AG04449 (cell line): ENCODE results near the gene EPB41L4B.
"Not testable (repeated sequence)": the region's sequence is repeated elsewhere in the genome, so short reads cannot be mapped to it uniquely, and the experiment has no call there.

Source experiments
- CTCF ChIA-PET: fragments of 350-600 bp; formaldehyde crosslinking; extraction: SDS; loops from one replicate; lab custom pipeline; 2021; ENCODE audit warnings: antibody characterized with exemption; lab: Yijun Ruan, JAX
- POLR2A ChIA-PET: fragments of 400-600, 350-600 bp; formaldehyde crosslinking; extraction: SDS; loops from one replicate; lab custom pipeline; 2020; ENCODE audit warnings: antibody characterized with exemption, inconsistent platforms; lab: Yijun Ruan, JAX
- DNase-seq: peaks from one replicate; pipeline ENCODE4 v3.0.0-alpha.2; 2010; ENCODE audit warnings: low read depth, low spot score
- H3K4me3 ChIP-seq: 2 replicates; pipeline ENCODE4 v1.5.1; 2011; ENCODE audit warnings: low read depth, mild to moderate bottlenecking, control low read depth, low read length
- TF ChIP-seq, protein P1 (sequence below): IDR thresholded peaks from one replicate; pipeline ENCODE4 v1.5.1; 2011; ENCODE audit warnings: mild to moderate bottlenecking, moderate library complexity, low read length, control low read depth, inconsistent platforms; ENCODE audit not compliant: insufficient read depth; ENCODE audit errors: missing control alignments

EPB41L4B gene

GRCh38 chr9:109351032-109351431, 30.2 kb upstream of the EPB41L4B start:
- POLR2A ChIA-PET = no interaction called here
- no peak for DNase-seq
- TF ChIP-seq, protein P1, sequence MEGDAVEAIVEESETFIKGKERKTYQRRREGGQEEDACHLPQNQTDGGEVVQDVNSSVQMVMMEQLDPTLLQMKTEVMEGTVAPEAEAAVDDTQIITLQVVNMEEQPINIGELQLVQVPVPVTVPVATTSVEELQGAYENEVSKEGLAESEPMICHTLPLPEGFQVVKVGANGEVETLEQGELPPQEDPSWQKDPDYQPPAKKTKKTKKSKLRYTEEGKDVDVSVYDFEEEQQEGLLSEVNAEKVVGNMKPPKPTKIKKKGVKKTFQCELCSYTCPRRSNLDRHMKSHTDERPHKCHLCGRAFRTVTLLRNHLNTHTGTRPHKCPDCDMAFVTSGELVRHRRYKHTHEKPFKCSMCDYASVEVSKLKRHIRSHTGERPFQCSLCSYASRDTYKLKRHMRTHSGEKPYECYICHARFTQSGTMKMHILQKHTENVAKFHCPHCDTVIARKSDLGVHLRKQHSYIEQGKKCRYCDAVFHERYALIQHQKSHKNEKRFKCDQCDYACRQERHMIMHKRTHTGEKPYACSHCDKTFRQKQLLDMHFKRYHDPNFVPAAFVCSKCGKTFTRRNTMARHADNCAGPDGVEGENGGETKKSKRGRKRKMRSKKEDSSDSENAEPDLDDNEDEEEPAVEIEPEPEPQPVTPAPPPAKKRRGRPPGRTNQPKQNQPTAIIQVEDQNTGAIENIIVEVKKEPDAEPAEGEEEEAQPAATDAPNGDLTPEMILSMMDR = no peak
- no peak overlapping the region for H3K4me3 ChIP-seq
- CTCF ChIA-PET = no interaction called here

- TF ChIP-seq, protein P1 = no peak
- H3K4me3 ChIP-seq = no peak overlapping the region
- POLR2A ChIA-PET = no interaction called here
- peak; percentile 84 for DNase-seq
- CTCF ChIA-PET = no interaction called here
These were observed 28.6 kb upstream of the EPB41L4B start for GRCh38 chr9:109349421-109349846.

DNA sequence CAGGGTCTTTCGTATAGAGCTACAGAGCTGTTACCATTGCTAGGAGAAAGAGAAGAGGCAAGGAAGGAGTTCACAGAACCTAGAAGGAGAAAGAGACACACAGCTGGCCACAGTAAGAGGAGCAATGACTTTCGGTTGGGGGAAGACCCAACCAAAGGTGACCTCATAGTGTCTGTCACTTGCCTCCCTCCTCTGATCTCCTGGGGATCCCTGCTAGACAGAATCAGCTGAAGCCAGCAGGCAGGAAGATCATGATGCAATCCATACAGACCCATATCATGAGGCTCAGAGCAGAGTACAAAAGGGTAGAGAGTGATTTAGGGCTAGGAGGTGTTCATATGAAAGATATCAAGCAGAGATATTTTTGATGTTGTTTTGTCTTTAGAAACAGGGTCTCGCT, 26.0 kb upstream of the EPB41L4B start:
- ChIA-PET POLR2A (no interaction called here), CTCF (interaction anchor here (1.8 kb wide), 1 partner anchor 25 kb away, joined by 6 read pairs; no protein-coding TSS in a partner anchor)
- no peak for DNase-seq
- TF ChIP-seq, protein P1 = no peak
- no peak overlapping the region for H3K4me3 ChIP-seq

DNA sequence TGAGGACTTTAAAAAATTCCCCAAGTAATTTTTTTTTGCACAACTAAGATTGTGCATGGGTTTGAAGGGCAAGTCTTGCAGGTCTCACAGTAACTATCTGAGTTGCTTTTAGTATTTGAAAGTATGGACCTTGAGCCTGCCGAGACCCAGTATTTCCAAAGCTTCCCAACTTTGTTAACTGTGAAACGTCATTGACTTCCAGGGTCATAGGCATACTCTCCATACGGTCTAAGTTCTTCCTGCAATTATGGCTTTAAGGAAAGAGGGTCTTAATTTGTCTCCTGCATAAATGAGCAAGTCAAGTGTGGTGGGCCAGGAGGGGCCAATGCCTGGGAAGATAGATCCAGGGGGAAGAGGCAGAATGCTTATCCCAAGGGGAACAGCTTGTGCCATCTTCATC, 24.0 kb upstream of the EPB41L4B start:
- ChIA-PET CTCF (interaction anchor here (0.8 kb wide), 1 partner anchor 100 kb away, joined by 3 read pairs; no protein-coding TSS in a partner anchor), POLR2A (no interaction called here)
- TF ChIP-seq, protein P1 = no peak
- H3K4me3 ChIP-seq = no peak overlapping the region
- DNase-seq = no peak

- DNase-seq = no peak
- TF ChIP-seq, protein P1 = no peak
- CTCF ChIA-PET = interaction anchor here (1.1 kb wide), 1 partner anchor 69 kb away, joined by 3 read pairs; no protein-coding TSS in a partner anchor
- POLR2A ChIA-PET = no interaction called here
- no peak overlapping the region for H3K4me3 ChIP-seq
These were observed 22.0 kb upstream of the EPB41L4B start for GRCh38 chr9:109342878-109343277.

DNA sequence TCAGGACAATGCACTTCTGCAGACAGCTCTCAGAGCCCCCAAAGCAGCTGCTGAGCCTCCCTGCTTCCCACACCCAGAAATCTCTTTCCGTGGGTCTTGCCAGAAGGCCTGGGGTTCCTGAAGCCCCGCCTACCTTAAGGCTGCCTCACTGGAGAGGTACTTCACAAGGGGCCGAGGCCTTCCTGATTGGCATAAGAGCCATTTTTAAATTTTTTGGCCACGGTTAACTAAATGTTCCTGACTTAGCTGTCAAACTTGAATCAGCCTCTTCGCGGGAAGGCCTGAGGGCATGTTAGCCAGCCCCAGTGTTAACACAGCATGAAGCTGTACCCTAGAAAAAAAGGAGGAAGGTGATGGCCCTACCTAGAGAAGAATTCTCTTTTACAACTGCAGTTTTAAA, 20.7 kb upstream of the EPB41L4B start:
- no peak for DNase-seq
- TF ChIP-seq, protein P1 = no peak
- CTCF ChIA-PET = no interaction called here
- no peak overlapping the region for H3K4me3 ChIP-seq
- POLR2A ChIA-PET = no interaction called here

- CTCF ChIA-PET = not testable (repeated sequence)
These were observed 20.1 kb upstream of the EPB41L4B start for GRCh38 chr9:109340979-109341378.

More at GRCh38 chr9:109340979-109341378, 20.1 kb upstream of the EPB41L4B start:
- POLR2A ChIA-PET, DNase-seq, H3K4me3 ChIP-seq: not testable (repeated sequence)
